GM19328 (cell line): ENCODE results near the gene SIRT6.
"Not testable (repeated sequence)": the region's sequence is repeated elsewhere in the genome, so short reads cannot be mapped to it uniquely, and the experiment has no call there.

ENCODE experiments used
- ATAC-seq: cut with Tn5 transposase; IDR thresholded peaks from one replicate; pipeline ENCODE4 v1.9.1; 2021; ENCODE audit warnings: mild to moderate bottlenecking, moderate library complexity; ENCODE audit not compliant: unreplicated experiment

The SIRT6 gene

GRCh38 chr19:4200940-4201542 is 18.7 kb upstream of the SIRT6 start:
- ATAC-seq = no peak

GRCh38 chr19:4199699-4200293 is 17.4 kb upstream of the SIRT6 start:
- ATAC-seq = no peak

GRCh38 chr19:4198467-4199126 is 16.2 kb upstream of the SIRT6 start:
- no peak for ATAC-seq

GRCh38 chr19:4197625-4198466 is 15.5 kb upstream of the SIRT6 start:
- ATAC-seq = no peak

GRCh38 chr19:4197228-4197624 is 14.9 kb upstream of the SIRT6 start:
- no peak for ATAC-seq

- ATAC-seq = no peak
Observed at GRCh38 chr19:4196587-4197148, 14.3 kb upstream of the SIRT6 start.

GRCh38 chr19:4196009-4196408 is 13.6 kb upstream of the SIRT6 start:
- ATAC-seq = no peak

GRCh38 chr19:4194353-4194752 is 12.0 kb upstream of the SIRT6 start:
- no peak for ATAC-seq

GRCh38 chr19:4192537-4192936 is 10.2 kb upstream of the SIRT6 start:
- ATAC-seq = not testable (repeated sequence)

- no peak for ATAC-seq
Observed at GRCh38 chr19:4189641-4190040, 7.3 kb upstream of the SIRT6 start.

- ATAC-seq = no peak
Observed at GRCh38 chr19:4187313-4188122, 5.2 kb upstream of the SIRT6 start.

GRCh38 chr19:4186087-4186993 is 4.0 kb upstream of the SIRT6 start:
- ATAC-seq = no peak

GRCh38 chr19:4185413-4186086 is 3.2 kb upstream of the SIRT6 start:
- ATAC-seq = no peak

GRCh38 chr19:4184718-4185352 is 2.5 kb upstream of the SIRT6 start:
- no peak for ATAC-seq

GRCh38 chr19:4183967-4184717 is 1.8 kb upstream of the SIRT6 start:
- no peak for ATAC-seq

- no peak for ATAC-seq
Observed at GRCh38 chr19:4181053-4181508, 1.3 kb downstream of the SIRT6 start.

- no peak for ATAC-seq
Observed at GRCh38 chr19:4178990-4179389, 3.4 kb downstream of the SIRT6 start.

GRCh38 chr19:4177146-4177545 is 5.2 kb downstream of the SIRT6 start:
- ATAC-seq = no peak
